ENCODE measurements around the gene RSL1D1. TPM values are rescaled to one million over a fixed set of nuclear protein-coding genes. Genes with fewer than 3 reads are reported as not detected.

The RSL1D1 gene
- total RNA-seq, 1 donor from 2014 or later = 209 TPM

DNA sequence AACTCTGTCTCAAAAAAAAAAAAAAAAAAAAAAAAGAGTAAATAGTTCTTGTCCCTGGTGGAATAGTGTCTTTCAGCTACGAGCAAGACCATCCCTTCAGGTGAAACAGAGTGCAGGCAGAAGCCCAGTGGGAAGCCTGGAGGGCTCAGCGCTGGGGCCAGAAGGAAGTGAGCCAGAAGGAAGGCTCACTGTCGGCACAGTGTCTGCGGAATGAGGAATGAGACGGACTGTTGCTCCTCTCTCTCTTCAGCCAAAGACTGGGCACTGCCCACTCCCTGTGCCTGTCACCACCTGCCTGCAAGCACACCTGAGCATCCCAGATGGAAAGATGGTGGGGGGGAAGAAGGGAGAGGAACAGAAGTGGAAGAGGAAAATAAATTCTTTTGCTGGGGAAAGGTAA, 7.5 kb downstream of the RSL1D1 start:
- peaks cover 2% of the 10 kb centered on the region for H3K4me1 ChIP-seq (ENCODE audit: insufficient read depth, low read length)
- TF ChIP-seq, protein P1, sequence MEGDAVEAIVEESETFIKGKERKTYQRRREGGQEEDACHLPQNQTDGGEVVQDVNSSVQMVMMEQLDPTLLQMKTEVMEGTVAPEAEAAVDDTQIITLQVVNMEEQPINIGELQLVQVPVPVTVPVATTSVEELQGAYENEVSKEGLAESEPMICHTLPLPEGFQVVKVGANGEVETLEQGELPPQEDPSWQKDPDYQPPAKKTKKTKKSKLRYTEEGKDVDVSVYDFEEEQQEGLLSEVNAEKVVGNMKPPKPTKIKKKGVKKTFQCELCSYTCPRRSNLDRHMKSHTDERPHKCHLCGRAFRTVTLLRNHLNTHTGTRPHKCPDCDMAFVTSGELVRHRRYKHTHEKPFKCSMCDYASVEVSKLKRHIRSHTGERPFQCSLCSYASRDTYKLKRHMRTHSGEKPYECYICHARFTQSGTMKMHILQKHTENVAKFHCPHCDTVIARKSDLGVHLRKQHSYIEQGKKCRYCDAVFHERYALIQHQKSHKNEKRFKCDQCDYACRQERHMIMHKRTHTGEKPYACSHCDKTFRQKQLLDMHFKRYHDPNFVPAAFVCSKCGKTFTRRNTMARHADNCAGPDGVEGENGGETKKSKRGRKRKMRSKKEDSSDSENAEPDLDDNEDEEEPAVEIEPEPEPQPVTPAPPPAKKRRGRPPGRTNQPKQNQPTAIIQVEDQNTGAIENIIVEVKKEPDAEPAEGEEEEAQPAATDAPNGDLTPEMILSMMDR (IDR thresholded peaks at IDR 0.05; ENCODE audit: insufficient read depth, low read depth, low read length) = no peak
- no peak for TF ChIP-seq EZH2 (IDR thresholded peaks at IDR 0.05; ENCODE audit: insufficient read depth, low read length)
- H3K27ac ChIP-seq (ENCODE audit: low read depth, low read length) = no peak overlapping the region
- H3K9me3 ChIP-seq (ENCODE audit: insufficient read depth, low read depth, low read length) = no peaks in the 10 kb centered on the region
- no peak overlapping the region for H2AFZ ChIP-seq (ENCODE audit: low read depth, low read length)
- FAIRE-seq = no peak
- Mint-ChIP-seq H3K4me1 (ENCODE audit: low read depth, unreplicated experiment) (peaks cover 3% of the 10 kb centered on the region), H3K9me3 (ENCODE audit: unreplicated experiment) (no peaks in the 10 kb centered on the region), H3K36me3 (ENCODE audit: low read depth, unreplicated experiment) (peaks cover 21% of the 10 kb centered on the region), H3K27me3 (ENCODE audit: low read depth, unreplicated experiment) (no peaks in the 10 kb centered on the region), H3K27ac (ENCODE audit: unreplicated experiment) (no peak overlapping the region), H3K4me3 (ENCODE audit: unreplicated experiment) (no peak overlapping the region)
- H3K36me3 ChIP-seq (ENCODE audit: insufficient read depth, low read length) = peaks cover 84% of the 10 kb centered on the region
- H3K4me2 ChIP-seq (ENCODE audit: low read length) = no peak overlapping the region
- no peak overlapping the region for H3K4me3 ChIP-seq (ENCODE audit: insufficient read depth, low read depth, low read length)
- H4K20me1 ChIP-seq (ENCODE audit: insufficient read depth, low read length) = peaks cover 47% of the 10 kb centered on the region
- H3K9ac ChIP-seq (ENCODE audit: low read length) = no peak overlapping the region
- H3K79me2 ChIP-seq (ENCODE audit: insufficient read depth, low read length) = peaks cover 55% of the 10 kb centered on the region
- DNase-seq (ENCODE audit: low read depth) = no peak
- H3K27me3 ChIP-seq (ENCODE audit: insufficient read depth, low read length) = no peaks in the 10 kb centered on the region

- H3K36me3 Mint-ChIP-seq (ENCODE audit: low read depth, unreplicated experiment) = peaks cover 21% of the 10 kb centered on the region
- no peak overlapping the region for H3K9ac ChIP-seq (ENCODE audit: low read length)
- no peak for FAIRE-seq
- H4K20me1 ChIP-seq (ENCODE audit: insufficient read depth, low read length) = peaks cover 41% of the 10 kb centered on the region
- peaks cover 2% of the 10 kb centered on the region for H3K4me1 Mint-ChIP-seq (ENCODE audit: low read depth, unreplicated experiment)
- H3K9me3 ChIP-seq (ENCODE audit: insufficient read depth, low read depth, low read length) = no peaks in the 10 kb centered on the region
- no peak for DNase-seq (ENCODE audit: low read depth)
- no peaks in the 10 kb centered on the region for H3K27me3 Mint-ChIP-seq (ENCODE audit: low read depth, unreplicated experiment)
- no peak overlapping the region for H2AFZ ChIP-seq (ENCODE audit: low read depth, low read length)
- no peaks in the 10 kb centered on the region for H3K27me3 ChIP-seq (ENCODE audit: insufficient read depth, low read length)
- H3K4me3 ChIP-seq (ENCODE audit: insufficient read depth, low read depth, low read length) = no peak overlapping the region
- H3K27ac Mint-ChIP-seq (ENCODE audit: unreplicated experiment) = no peak overlapping the region
- peaks cover 49% of the 10 kb centered on the region for H3K79me2 ChIP-seq (ENCODE audit: insufficient read depth, low read length)
- no peaks in the 10 kb centered on the region for H3K4me1 ChIP-seq (ENCODE audit: insufficient read depth, low read length)
- no peak for TF ChIP-seq EZH2 (IDR thresholded peaks at IDR 0.05; ENCODE audit: insufficient read depth, low read length)
- TF ChIP-seq, protein P1 (IDR thresholded peaks at IDR 0.05; ENCODE audit: insufficient read depth, low read depth, low read length) = no peak
- no peaks in the 10 kb centered on the region for H3K9me3 Mint-ChIP-seq (ENCODE audit: unreplicated experiment)
- no peak overlapping the region for H3K4me3 Mint-ChIP-seq (ENCODE audit: unreplicated experiment)
- peaks cover 84% of the 10 kb centered on the region for H3K36me3 ChIP-seq (ENCODE audit: insufficient read depth, low read length)
- no peak overlapping the region for H3K27ac ChIP-seq (ENCODE audit: low read depth, low read length)
- no peak overlapping the region for H3K4me2 ChIP-seq (ENCODE audit: low read length)
Observed at GRCh38 chr16:11843206-11843605, 8.1 kb downstream of the RSL1D1 start.

DNA sequence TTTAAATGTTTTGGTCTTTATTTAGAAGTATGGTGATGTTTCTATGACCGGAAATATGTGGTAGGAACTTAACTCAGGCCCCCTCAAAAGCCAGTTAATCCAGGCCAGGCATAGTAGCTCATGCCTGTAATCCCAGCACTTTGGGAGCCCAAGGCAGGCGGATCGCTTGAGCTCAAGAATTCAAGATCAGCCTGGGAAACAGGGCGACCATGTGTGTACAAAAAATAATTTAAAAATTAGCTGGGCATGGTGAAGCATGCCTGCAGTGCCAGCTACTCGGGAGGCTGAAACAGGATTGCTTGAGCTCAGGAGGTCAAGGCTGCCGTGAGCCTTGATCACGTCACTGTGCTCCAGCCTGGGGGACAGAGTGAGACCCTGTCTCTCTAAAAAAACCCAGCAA, 10.3 kb downstream of the RSL1D1 start:
- H3K27ac Mint-ChIP-seq (ENCODE audit: unreplicated experiment) = no peak overlapping the region
- FAIRE-seq = no peak
- H3K27me3 Mint-ChIP-seq (ENCODE audit: low read depth, unreplicated experiment) = no peaks in the 10 kb centered on the region
- H3K4me1 ChIP-seq (ENCODE audit: insufficient read depth, low read length) = peaks cover 12% of the 10 kb centered on the region
- DNase-seq (ENCODE audit: low read depth) = no peak
- no peak overlapping the region for H3K4me3 ChIP-seq (ENCODE audit: insufficient read depth, low read depth, low read length)
- H3K9ac ChIP-seq (ENCODE audit: low read length) = no peak overlapping the region
- TF ChIP-seq EZH2 (IDR thresholded peaks at IDR 0.05; ENCODE audit: insufficient read depth, low read length) = no peak
- TF ChIP-seq, protein P1 (IDR thresholded peaks at IDR 0.05; ENCODE audit: insufficient read depth, low read depth, low read length) = no peak
- peaks cover 41% of the 10 kb centered on the region for H4K20me1 ChIP-seq (ENCODE audit: insufficient read depth, low read length)
- H3K9me3 Mint-ChIP-seq (ENCODE audit: unreplicated experiment) = no peaks in the 10 kb centered on the region
- no peak overlapping the region for H3K4me3 Mint-ChIP-seq (ENCODE audit: unreplicated experiment)
- peaks cover 28% of the 10 kb centered on the region for H3K36me3 Mint-ChIP-seq (ENCODE audit: low read depth, unreplicated experiment)
- no peaks in the 10 kb centered on the region for H3K9me3 ChIP-seq (ENCODE audit: insufficient read depth, low read depth, low read length)
- H3K4me2 ChIP-seq (ENCODE audit: low read length) = no peak overlapping the region
- peaks cover 28% of the 10 kb centered on the region for H3K79me2 ChIP-seq (ENCODE audit: insufficient read depth, low read length)
- peaks cover 11% of the 10 kb centered on the region for H3K4me1 Mint-ChIP-seq (ENCODE audit: low read depth, unreplicated experiment)
- H2AFZ ChIP-seq (ENCODE audit: low read depth, low read length) = no peak overlapping the region
- peaks cover 76% of the 10 kb centered on the region for H3K36me3 ChIP-seq (ENCODE audit: insufficient read depth, low read length)
- H3K27ac ChIP-seq (ENCODE audit: low read depth, low read length) = no peak overlapping the region
- H3K27me3 ChIP-seq (ENCODE audit: insufficient read depth, low read length) = no peaks in the 10 kb centered on the region
